Activated CD4-positive, alpha-beta T cell treated with anti-CD3 and anti-CD28 coated beads, Interleukin-2, amount 10 ng/mL, durations not matched to agents 7 days and 5 days (primary cell): ENCODE measurements around the gene NCBP3. TPM values are rescaled to one million over a fixed set of nuclear protein-coding genes. Genes with fewer than 3 reads are reported as not detected.

Source experiments
- CTCF ChIA-PET: fragments of 350-600 bp; sonication (Branson Sonifier 250); formaldehyde crosslinking; loops from one replicate; lab custom pipeline; 2021; ENCODE audit warnings: antibody characterized with exemption; lab: Charles Lee
- POLR2A ChIA-PET: fragments of 350-600 bp; sonication (Branson Sonifier 250); formaldehyde crosslinking; loops from one replicate; lab custom pipeline; 2021; ENCODE audit warnings: antibody characterized with exemption; lab: Charles Lee
- DNase-seq: peaks from one replicate; pipeline ENCODE4 v3.0.0-alpha.2; 2020
- H3K27ac Mint-ChIP-seq: one replicate; pipeline ENCODE4 v1.8.0; 2021; ENCODE audit warnings: mild to moderate bottlenecking, moderate library complexity, mixed read lengths
- H3K27me3 Mint-ChIP-seq: one replicate; pipeline ENCODE4 v1.8.0; 2021; ENCODE audit warnings: mixed read lengths
- H3K36me3 Mint-ChIP-seq: one replicate; pipeline ENCODE4 v1.8.0; 2021; ENCODE audit warnings: low read depth, mixed read lengths
- H3K4me1 Mint-ChIP-seq: one replicate; pipeline ENCODE4 v1.8.0; 2021; ENCODE audit warnings: mixed read lengths
- H3K4me3 Mint-ChIP-seq: one replicate; pipeline ENCODE4 v1.8.0; 2021; ENCODE audit warnings: mild to moderate bottlenecking, moderate library complexity, mixed read lengths
- H3K9me3 Mint-ChIP-seq: one replicate; pipeline ENCODE4 v1.8.0; 2021; ENCODE audit warnings: mixed read lengths
- total RNA-seq, 2 experiments: library from RNA; stranded (reverse); gene quantifications; one replicate each; pipeline ENCODE4 v1.2.3, GENCODE V29; 2021

NCBP3 gene
- total RNA-seq, 2 experiments from 2014 or later, result 43.6 to 43.7 TPM

DNA sequence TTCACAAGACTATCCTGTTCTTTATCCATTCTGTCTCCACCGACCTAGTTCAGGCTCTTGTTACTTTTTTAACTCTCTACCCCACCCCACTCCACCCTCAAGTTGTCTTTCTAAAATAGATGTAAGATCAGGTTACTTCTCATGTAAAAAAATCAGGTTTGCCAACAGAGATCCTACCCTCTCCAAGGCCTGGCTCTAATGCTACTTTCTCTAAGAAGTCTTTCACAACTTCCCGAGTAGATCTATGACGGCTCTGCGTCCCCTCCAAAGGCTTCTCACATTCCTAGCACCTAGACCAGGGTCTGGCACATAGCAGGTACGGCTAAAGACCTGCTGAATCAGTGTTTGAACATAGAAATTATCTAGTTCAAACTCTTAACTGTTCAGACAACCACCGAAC is 30.9 kb downstream of the NCBP3 start:
- Mint-ChIP-seq H3K4me1 (no peaks in the 10 kb centered on the region), H3K36me3 (peaks cover 43% of the 10 kb centered on the region), H3K9me3 (no peaks in the 10 kb centered on the region), H3K27ac (no peak overlapping the region), H3K4me3 (no peak overlapping the region), H3K27me3 (no peaks in the 10 kb centered on the region)
- ChIA-PET CTCF (interaction anchor here (0.6 to 1.9 kb wide), 2 partner anchors 21 to 31 kb away, joined by 4 read pairs; partner anchors contain the start of gene NCBP3), POLR2A (no interaction called here)
- DNase-seq, result no peak

DNA sequence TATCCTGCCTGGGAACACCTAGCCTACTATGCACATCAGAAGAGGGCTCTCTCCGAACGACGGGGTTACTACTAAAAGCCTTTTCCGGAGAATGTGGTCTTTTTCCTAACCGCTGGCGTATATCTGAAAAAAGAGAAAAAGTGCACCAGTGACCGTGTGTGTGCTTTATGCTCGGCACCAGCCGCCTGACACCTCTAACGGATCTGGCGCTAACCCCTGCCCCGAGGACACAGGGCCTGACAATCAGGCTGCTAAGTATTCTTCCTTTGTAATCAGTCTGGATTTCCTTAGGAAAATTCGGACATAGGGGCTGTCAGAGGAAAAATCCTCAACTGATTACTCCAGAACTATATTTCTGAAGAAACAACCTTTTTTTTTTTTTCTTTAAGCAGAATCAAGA is 31.7 kb downstream of the NCBP3 start:
- CTCF ChIA-PET, result interaction anchor here (0.6 to 1.9 kb wide), 2 partner anchors 32 to 182 kb away, joined by 3 to 4 read pairs; partner anchors contain the start of gene NCBP3
- Mint-ChIP-seq H3K4me1 (no peaks in the 10 kb centered on the region), H3K9me3 (no peaks in the 10 kb centered on the region), H3K4me3 (no peak overlapping the region), H3K27me3 (no peaks in the 10 kb centered on the region), H3K27ac (no peak overlapping the region), H3K36me3 (peaks cover 47% of the 10 kb centered on the region)
- POLR2A ChIA-PET, result no interaction called here
- DNase-seq, result no peak

DNA sequence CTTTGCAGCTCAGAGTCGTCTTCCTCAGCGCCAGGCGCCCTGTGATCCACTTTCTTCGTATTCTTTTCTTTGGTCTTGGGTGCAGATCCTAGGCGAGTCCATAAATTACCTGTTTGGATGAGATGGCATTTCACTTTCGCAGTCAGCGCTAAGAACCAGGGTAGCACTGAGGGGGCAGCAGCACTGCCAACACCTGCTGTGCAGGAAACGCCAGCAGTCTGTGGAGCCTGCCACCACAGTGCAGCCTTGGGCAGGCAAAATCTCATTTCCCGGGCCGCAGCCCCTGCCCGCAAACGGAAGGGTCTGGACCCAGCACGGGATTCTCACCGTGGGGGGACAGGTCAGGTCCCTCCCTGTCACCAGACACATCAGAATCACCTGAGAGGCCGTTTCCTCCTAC is 32.9 kb downstream of the NCBP3 start:
- no peak for DNase-seq
- Mint-ChIP-seq H3K9me3 (no peaks in the 10 kb centered on the region), H3K36me3 (peaks cover 45% of the 10 kb centered on the region), H3K4me1 (no peaks in the 10 kb centered on the region), H3K27ac (no peak overlapping the region), H3K27me3 (no peaks in the 10 kb centered on the region), H3K4me3 (no peak overlapping the region)
- ChIA-PET CTCF (interaction anchor here (5.0 kb wide), 1 partner anchor 76 kb away, joined by 18 read pairs; no protein-coding TSS in a partner anchor), POLR2A (no interaction called here)

DNA sequence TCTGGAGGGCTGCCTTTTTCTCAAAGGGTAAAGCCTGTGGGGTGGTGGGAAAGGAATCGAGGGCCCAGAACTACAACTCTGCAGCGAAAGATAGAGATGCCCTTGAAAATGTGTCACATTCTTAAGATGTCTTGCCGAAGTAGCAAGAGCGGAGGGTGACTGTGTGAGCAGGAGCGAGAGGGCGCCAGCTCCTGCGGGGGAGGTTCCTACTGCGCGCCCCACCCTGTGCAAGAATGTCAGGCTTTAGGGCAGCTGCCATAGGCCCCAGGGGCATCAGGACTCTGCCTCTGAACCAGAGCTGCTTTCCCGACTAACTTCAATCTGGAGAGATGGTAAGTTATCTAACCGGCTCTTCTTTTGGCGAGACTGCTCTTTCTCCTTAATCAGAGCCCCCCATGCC is 33.3 kb downstream of the NCBP3 start:
- Mint-ChIP-seq H3K36me3 (peaks cover 46% of the 10 kb centered on the region), H3K4me1 (no peaks in the 10 kb centered on the region), H3K9me3 (no peaks in the 10 kb centered on the region), H3K4me3 (no peak overlapping the region), H3K27ac (no peak overlapping the region), H3K27me3 (no peaks in the 10 kb centered on the region)
- DNase-seq, result no peak
- CTCF ChIA-PET, result interaction anchor here (1.1 to 5.0 kb wide), 2 partner anchors 31 to 75 kb away, joined by 3 to 18 read pairs; no protein-coding TSS in a partner anchor
- POLR2A ChIA-PET, result no interaction called here

DNA sequence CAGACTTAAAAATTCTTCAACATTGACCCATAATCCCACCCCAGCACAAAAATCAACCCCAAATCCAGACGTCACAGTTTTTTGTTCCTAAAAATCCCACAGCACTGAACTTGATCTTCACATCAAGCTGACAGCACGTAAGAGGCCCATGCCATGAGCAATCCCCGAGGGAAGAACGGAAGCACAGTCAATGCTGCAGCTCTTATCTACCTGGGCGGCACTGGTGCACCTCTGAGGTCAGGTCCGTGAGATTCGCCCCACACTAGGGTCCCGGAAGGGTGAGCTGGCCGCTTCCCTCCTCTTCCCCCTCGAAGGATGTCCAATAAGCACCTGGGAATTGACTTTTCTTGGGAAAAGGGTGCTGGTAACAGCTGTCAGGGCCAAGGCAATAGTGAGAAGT is 33.8 kb downstream of the NCBP3 start:
- Mint-ChIP-seq H3K4me3 (no peak overlapping the region), H3K4me1 (no peaks in the 10 kb centered on the region), H3K36me3 (peaks cover 49% of the 10 kb centered on the region), H3K27me3 (no peaks in the 10 kb centered on the region), H3K9me3 (no peaks in the 10 kb centered on the region), H3K27ac (no peak overlapping the region)
- no peak for DNase-seq
- ChIA-PET POLR2A (no interaction called here), CTCF (interaction anchor here (1.1 to 5.0 kb wide), 2 partner anchors 32 to 75 kb away, joined by 3 to 18 read pairs; no protein-coding TSS in a partner anchor)

DNA sequence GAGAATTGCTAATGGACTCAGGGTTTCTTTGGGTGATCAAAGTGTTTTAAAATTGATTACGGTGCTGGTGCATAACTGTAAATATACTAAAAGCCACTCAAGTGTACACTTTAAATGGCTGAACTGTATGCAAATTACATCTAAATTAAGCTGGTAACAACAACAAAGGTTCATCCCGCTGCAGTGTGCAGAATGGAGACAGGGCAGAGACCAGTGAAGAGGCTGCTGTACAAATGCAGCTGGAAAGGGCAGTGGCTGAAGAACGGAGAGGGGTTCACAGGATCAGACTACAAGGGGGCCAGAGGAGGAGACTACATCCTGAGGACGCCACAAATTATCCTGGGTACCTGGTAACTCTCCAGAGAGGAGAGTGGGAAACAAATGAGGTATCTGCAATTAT is 36.0 kb downstream of the NCBP3 start:
- H3K27me3 Mint-ChIP-seq, result no peaks in the 10 kb centered on the region
- DNase-seq, result no peak
- ChIA-PET POLR2A (no interaction called here), CTCF (interaction anchor here (1.7 to 5.0 kb wide), 2 partner anchors 14 to 72 kb away, joined by 4 to 18 read pairs; no protein-coding TSS in a partner anchor)
- no peak overlapping the region for H3K27ac Mint-ChIP-seq
- H3K4me1 Mint-ChIP-seq, result peaks cover 3% of the 10 kb centered on the region
- H3K36me3 Mint-ChIP-seq, result peaks cover 46% of the 10 kb centered on the region
- no peaks in the 10 kb centered on the region for H3K9me3 Mint-ChIP-seq
- no peak overlapping the region for H3K4me3 Mint-ChIP-seq

DNA sequence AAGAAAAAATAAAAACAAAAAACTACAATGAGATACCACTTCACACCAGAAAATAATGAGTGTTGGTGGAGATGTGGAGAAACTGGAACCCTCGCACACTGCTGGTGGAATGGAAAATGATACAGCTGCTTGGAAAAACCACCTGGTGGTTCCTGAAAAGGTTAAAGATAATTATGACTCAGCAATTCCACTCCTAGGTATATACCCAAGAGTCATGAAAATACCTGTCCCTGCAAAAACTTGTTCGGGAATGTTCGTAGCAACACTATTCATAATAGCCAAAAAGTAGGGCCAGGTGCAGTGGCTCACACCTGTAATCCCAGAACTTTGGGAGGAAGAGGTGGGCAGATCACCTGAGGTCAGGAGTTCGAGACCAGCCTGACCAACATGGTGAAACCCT is 36.9 kb downstream of the NCBP3 start:
- no peak overlapping the region for H3K4me3 Mint-ChIP-seq
- ChIA-PET POLR2A (no interaction called here), CTCF (interaction anchor here (1.4 to 5.0 kb wide), 3 partner anchors 13 to 118 kb away, joined by 3 to 18 read pairs (median 4); no protein-coding TSS in a partner anchor)
- H3K27ac Mint-ChIP-seq, result no peak overlapping the region
- H3K9me3 Mint-ChIP-seq, result no peaks in the 10 kb centered on the region
- no peak for DNase-seq
- no peaks in the 10 kb centered on the region for H3K27me3 Mint-ChIP-seq
- peaks cover 10% of the 10 kb centered on the region for H3K4me1 Mint-ChIP-seq
- peaks cover 39% of the 10 kb centered on the region for H3K36me3 Mint-ChIP-seq

DNA sequence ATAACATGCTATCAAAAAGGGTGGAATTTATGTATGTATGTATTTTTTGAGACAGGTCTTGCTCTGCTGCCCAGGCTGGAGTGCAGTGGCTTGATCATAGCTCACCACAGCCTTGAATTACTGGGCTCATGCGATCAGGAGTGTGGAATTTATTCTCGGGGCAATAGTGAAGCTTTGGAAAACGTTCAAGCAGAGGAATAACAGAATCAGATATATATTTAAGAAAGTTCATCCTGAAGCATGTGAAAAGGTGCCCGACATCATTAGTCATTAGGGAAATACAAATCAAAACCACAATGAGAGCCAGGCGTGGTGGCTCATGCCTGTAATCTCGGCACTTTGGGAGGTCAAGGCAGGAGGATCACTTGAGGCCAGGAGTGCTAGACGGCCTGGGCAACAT is 37.3 kb downstream of the NCBP3 start:
- DNase-seq, result no peak
- Mint-ChIP-seq H3K9me3 (no peaks in the 10 kb centered on the region), H3K27me3 (no peaks in the 10 kb centered on the region), H3K4me3 (no peak overlapping the region), H3K36me3 (peaks cover 39% of the 10 kb centered on the region), H3K27ac (no peak overlapping the region), H3K4me1 (peaks cover 14% of the 10 kb centered on the region)
- ChIA-PET POLR2A (interaction anchor here (0.8 kb wide), 1 partner anchor 71 kb away, joined by 3 read pairs; no protein-coding TSS in a partner anchor), CTCF (interaction anchor here (1.4 to 5.0 kb wide), 3 partner anchors 12 to 117 kb away, joined by 3 to 18 read pairs (median 4); no protein-coding TSS in a partner anchor)

DNA sequence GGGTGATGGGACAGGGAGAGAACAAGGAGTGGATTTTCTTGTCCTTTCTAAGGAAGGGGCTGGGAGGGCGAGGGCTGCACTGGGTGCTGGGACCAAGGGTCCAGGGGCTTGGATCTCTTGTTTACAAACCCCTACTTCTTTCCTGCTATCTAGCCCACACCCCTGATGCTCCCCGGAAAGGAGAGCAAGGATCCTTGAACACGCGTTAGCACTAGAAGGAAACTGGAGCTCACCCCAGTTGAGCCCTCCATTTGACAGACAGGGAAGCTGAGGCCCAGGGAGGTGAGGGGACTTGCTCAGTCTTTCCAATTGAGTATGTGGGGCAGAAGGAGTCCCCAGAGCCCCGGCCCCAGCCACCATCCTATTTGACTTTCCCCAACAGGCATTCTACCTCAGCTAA is 40.5 kb downstream of the NCBP3 start:
- Mint-ChIP-seq H3K27ac (no peak overlapping the region), H3K4me3 (no peak overlapping the region), H3K27me3 (no peaks in the 10 kb centered on the region), H3K9me3 (no peaks in the 10 kb centered on the region), H3K36me3 (peaks cover 23% of the 10 kb centered on the region), H3K4me1 (peaks cover 15% of the 10 kb centered on the region)
- CTCF ChIA-PET, result interaction anchor here (0.6 to 4.6 kb wide), 6 partner anchors 9 to 68 kb away, joined by 3 to 19 read pairs (median 5); no protein-coding TSS in a partner anchor
- DNase-seq, result no peak
- POLR2A ChIA-PET, result no interaction called here

DNA sequence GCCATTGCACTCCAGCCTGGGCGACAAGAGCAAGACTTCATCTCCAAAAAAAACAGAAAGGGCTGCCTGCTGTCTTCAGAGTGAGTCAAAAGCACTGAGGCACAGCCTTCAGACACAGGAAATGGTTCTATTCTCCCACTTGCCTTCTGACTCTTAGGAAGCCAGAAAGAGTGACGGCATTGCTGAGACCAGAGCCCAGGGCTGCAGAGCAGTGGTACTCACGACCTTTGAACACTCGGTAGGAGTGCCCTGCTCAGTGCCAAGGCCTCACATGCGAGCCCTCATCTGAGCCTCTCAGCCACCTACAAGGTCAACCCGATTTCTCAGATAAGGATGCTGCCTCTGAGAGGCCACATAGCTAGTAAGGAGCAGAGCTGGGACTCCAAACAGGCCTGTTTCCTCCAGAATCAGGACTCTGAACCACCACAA is 41.5 kb downstream of the NCBP3 start:
- peaks cover 18% of the 10 kb centered on the region for H3K36me3 Mint-ChIP-seq
- H3K4me3 Mint-ChIP-seq, result no peak overlapping the region
- peak overlapping the region; percentile 9 for H3K27ac Mint-ChIP-seq
- H3K27me3 Mint-ChIP-seq, result no peaks in the 10 kb centered on the region
- no peaks in the 10 kb centered on the region for H3K9me3 Mint-ChIP-seq
- H3K4me1 Mint-ChIP-seq, result peaks cover 15% of the 10 kb centered on the region
- no peak for DNase-seq
- POLR2A ChIA-PET, result interaction anchor here (0.8 kb wide), 1 partner anchor 8 kb away, joined by 3 read pairs; no protein-coding TSS in a partner anchor
- CTCF ChIA-PET, result interaction anchor here (1.4 to 4.6 kb wide), 4 partner anchors 8 to 67 kb away, joined by 4 to 19 read pairs (median 5); no protein-coding TSS in a partner anchor

DNA sequence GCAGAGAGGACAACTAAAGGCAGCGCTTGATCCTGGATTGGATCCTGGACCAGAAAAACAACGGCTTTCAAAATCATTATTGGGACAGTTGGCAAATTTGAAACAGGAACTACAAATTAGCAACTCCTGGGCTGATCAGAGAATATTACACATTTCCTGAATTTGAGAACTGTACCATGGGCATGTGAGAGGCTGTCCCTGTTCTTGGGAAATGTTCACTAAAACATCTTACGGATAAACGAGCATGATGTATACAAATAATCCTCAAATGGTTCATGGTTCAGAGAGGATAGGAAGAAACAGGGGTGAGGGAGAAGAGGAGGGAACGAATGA is 42.8 kb downstream of the NCBP3 start:
- no peaks in the 10 kb centered on the region for H3K27me3 Mint-ChIP-seq
- H3K36me3 Mint-ChIP-seq, result peaks cover 12% of the 10 kb centered on the region
- no peak overlapping the region for H3K27ac Mint-ChIP-seq
- POLR2A ChIA-PET, result no interaction called here
- CTCF ChIA-PET, result interaction anchor here (0.8 kb wide), 1 partner anchor 43 kb away, joined by 6 read pairs; the partner anchor contains the start of gene NCBP3
- peaks cover 17% of the 10 kb centered on the region for H3K4me1 Mint-ChIP-seq
- no peak overlapping the region for H3K4me3 Mint-ChIP-seq
- DNase-seq, result no peak
- no peaks in the 10 kb centered on the region for H3K9me3 Mint-ChIP-seq

DNA sequence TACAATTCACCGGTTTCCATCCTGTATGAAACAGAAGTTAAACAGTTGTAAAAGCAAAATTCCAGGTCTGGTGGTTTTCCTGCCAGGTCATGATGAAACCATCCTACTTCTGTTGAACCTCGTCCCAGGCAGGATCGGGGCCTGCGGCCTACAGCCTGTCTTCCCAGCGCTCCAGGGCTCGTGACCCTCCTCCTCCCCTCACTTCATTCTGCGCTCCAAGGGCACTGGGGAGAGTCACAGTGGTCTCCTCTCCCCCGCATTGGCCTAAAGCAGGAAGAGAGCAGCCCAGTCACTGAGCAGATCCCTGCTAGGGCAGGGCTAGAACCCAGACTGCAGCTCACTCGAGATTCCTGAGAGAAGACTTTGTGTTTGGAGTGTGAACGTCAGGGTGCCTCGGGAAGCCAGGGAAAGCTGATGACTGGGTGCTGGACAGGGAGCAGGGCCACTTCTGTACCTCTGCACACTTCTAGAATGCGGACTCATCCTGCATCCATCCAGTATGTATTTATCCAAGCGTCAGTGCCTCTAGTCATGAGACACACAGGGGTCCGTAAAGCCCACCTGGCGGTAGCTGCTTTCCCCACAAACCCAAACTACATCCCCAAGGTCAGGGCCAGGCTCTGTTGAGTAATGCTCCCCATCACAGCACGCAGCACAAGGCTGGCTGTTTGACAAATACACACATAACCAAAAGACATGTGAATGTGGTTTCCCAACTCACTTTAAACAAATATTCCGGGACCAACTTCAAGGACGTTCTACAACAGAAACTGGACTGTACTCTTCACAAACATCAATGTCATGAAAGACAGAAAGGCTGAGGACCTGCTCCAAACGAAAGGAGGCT is 43.4 kb downstream of the NCBP3 start:
- peaks cover 17% of the 10 kb centered on the region for H3K4me1 Mint-ChIP-seq
- H3K9me3 Mint-ChIP-seq, result no peaks in the 10 kb centered on the region
- ChIA-PET CTCF (interaction anchor here (0.6 kb wide), 1 partner anchor 64 kb away, joined by 3 read pairs; no protein-coding TSS in a partner anchor), POLR2A (no interaction called here)
- peaks cover 8% of the 10 kb centered on the region for H3K36me3 Mint-ChIP-seq
- no peaks in the 10 kb centered on the region for H3K27me3 Mint-ChIP-seq
- no peak overlapping the region for H3K4me3 Mint-ChIP-seq
- no peak for DNase-seq
- no peak overlapping the region for H3K27ac Mint-ChIP-seq

DNA sequence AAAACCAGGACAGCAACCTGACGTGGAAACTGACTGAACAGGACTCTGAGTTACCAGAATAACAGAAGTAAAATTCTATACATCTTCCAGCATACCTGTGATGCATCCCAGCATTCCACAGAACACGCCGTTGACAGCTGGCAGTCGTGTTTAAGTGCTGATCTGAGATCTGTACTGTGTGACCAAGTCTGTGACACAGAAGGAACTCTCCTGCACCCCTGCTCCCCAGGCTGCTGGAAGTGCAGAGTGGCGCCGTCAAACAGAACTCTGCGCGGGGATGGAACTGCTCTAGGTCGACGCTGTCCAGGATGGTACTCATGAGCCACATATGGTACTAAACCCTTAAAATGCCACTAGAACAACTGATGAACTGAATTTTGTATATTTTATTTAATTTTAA is 44.3 kb downstream of the NCBP3 start:
- POLR2A ChIA-PET, result no interaction called here
- H3K27ac Mint-ChIP-seq, result no peak overlapping the region
- CTCF ChIA-PET, result interaction anchor here (1.1 to 1.8 kb wide), 3 partner anchors 44 to 64 kb away, joined by 3 to 6 read pairs (median 4); no protein-coding TSS in a partner anchor
- DNase-seq, result no peak
- H3K9me3 Mint-ChIP-seq, result no peaks in the 10 kb centered on the region
- no peaks in the 10 kb centered on the region for H3K27me3 Mint-ChIP-seq
- peaks cover 19% of the 10 kb centered on the region for H3K4me1 Mint-ChIP-seq
- no peak overlapping the region for H3K4me3 Mint-ChIP-seq
- no peaks in the 10 kb centered on the region for H3K36me3 Mint-ChIP-seq
